Stomach (tissue), 9 donors: ENCODE measurements around the gene ACTR8. TPM values are rescaled to one million over a fixed set of nuclear protein-coding genes. Genes with fewer than 3 reads are reported as not detected.

ENCODE experiments used
- DNase-seq, 2 donors: peaks; one replicate each; pipeline versions ENCODE4 v3.0.0 to v3.0.0-alpha.2; 2013 to 2019
- H3K27ac ChIP-seq, 5 donors: fragments of 200-600 bp in 4 of 5; sonication (generic) in 4 of 5; one replicate each; pipeline ENCODE4 v1.5.1; 2013 to 2019; ENCODE audit warnings: mild to moderate bottlenecking in 1 of 5, moderate library complexity in 1 of 5
- H3K27me3 ChIP-seq, 3 donors: fragments of 200-600 bp; sonication (generic); one replicate each; pipeline ENCODE4 v1.5.1; 2017 to 2019; ENCODE audit warnings: mixed run types in 1 of 3
- H3K36me3 ChIP-seq, 4 donors: fragments of 200-600 bp; sonication (generic); 1 replicate in 3 of 4; 2 replicates in 1 of 4; pipeline ENCODE4 v1.5.1; 2016 to 2019
- H3K4me1 ChIP-seq, 4 donors: fragments of 200-600 bp; sonication (generic); one replicate each; pipeline ENCODE4 v1.5.1; 2016 to 2019
- H3K4me3 ChIP-seq, 4 donors: fragments of 200-600 bp; sonication (generic) in 3 of 4; one replicate each; pipeline ENCODE4 v1.5.1; 2016 to 2019; ENCODE audit warnings: mild to moderate bottlenecking in 1 of 4
- H3K9me3 ChIP-seq, 4 donors: fragments of 200-600 bp; sonication (generic); one replicate each; pipeline ENCODE4 v1.5.1; 2016 to 2019
- CTCF ChIP-seq, 7 experiments: fragments of 450-650 bp in 4 of 7; fragments of 200-600 bp in 3 of 7; sonication (generic) in 3 of 7; IDR thresholded peaks; one replicate each; pipeline ENCODE4 v1.5.1; 2016 to 2019; ENCODE audit warnings: antibody characterized with exemption in 7 of 7, control low read depth in 2 of 7, mild to moderate bottlenecking in 1 of 7
- EP300 ChIP-seq: sonication (generic); formaldehyde crosslinking; IDR thresholded peaks from one replicate; pipeline ENCODE4 v1.6.1; 2017; ENCODE audit warnings: antibody characterized with exemption
- POLR2A ChIP-seq, 4 donors: fragments of 450-650 bp; IDR thresholded peaks; one replicate each; pipeline ENCODE4 v1.6.1; 2016; ENCODE audit warnings: antibody characterized with exemption in 4 of 4, control low read depth in 2 of 4, mild to moderate bottlenecking in 1 of 4, moderate library complexity in 1 of 4
- POLR2AphosphoS5 ChIP-seq, 3 donors: sonication (generic); formaldehyde crosslinking; IDR thresholded peaks; one replicate each; pipeline ENCODE4 v1.6.1; 2016; ENCODE audit warnings: antibody characterized with exemption in 3 of 3
- WGBS, 5 donors: extraction: QIAGEN DNeasy Blood & Tissue Kit in 3 of 5; methylation state at CpG; one replicate each; pipeline versions ENCODE4 v1.1.5 to v1.1.7; 2013 to 2018; 5-methylcytosine and 5-hydroxymethylcytosine counted together
- intact Hi-C: fragments of 100-400 bp; cut with DNase I; formaldehyde crosslinking; loops from one replicate; pipeline ENCODE4 v1.15.1; 2023; ENCODE audit warnings: low total_unique reads
- polyA plus RNA-seq, 3 donors: library from polyadenylated mRNA; stranded (reverse); fragments of 200-250 nt; gene quantifications; one replicate each; pipeline ENCODE4 v1.2.3, GENCODE V29; 2013
- total RNA-seq, 5 donors: library from RNA; depleted of rRNA; stranded (reverse); fragments of >200 nt; gene quantifications; one replicate each; pipeline versions ENCODE4 v1.1.0 to v1.2.3, GENCODE V29; 2014 to 2016
- donor health status: healthy with polysubstance abuse.
- donor health status: Bipolar disorder and iron deficiency.
- donor health status: healthy.

ACTR8 gene
- total and polyA plus RNA-seq, 8 donors = 6.7 to 171 (median 12.9) TPM

DNA sequence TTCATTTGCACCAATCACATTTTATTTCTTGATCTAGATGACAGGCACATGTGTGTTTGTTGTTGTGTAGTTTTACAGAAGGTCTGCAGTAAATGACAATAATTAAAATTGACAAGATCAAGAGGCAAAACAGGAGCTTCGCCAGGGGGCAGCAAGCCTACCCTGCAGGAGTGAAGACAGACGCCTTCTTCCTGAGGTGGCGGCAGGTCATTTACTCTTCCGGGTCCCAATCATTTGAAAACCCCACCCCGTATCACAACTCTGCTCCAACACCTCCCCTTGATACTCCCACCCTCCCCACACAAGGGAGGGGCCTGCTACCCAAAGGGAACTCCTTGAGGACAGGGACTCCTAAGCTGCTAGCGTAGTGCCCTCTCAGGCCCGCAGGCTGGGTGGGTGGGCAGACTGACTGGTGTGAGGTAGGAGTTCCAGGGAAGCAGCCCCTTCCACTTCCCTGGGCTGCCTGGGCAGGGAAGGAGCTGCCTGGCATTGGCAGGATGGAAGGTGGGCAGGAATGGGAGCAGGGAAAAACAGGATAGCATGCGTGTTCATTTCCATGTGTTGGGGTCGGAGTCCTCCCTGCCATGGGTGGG is 48.8 kb downstream of the ACTR8 start:
- WGBS, 5 donors = 83 to 90% (median 85%) methylated on average over 9 of the region's 9 CpGs
- peak in 1 of 2 donors; percentile 23 for DNase-seq
- no peak for TF ChIP-seq EP300
- TF ChIP-seq CTCF (IDR thresholded peaks at IDR 0.05) = no peak
- Histone ChIP-seq H3K9me3 (no peaks in the 10 kb centered on the region), H3K27ac (no peak overlapping the region), H3K27me3 (no peaks in the 10 kb centered on the region), H3K4me3 (no peak overlapping the region), H3K36me3 (peaks cover 0 to 17% (median 8%) of the 10 kb centered on the region in 4 donors), H3K4me1 (no peaks in the 10 kb centered on the region)
- intact Hi-C loops = no loop called here

DNA sequence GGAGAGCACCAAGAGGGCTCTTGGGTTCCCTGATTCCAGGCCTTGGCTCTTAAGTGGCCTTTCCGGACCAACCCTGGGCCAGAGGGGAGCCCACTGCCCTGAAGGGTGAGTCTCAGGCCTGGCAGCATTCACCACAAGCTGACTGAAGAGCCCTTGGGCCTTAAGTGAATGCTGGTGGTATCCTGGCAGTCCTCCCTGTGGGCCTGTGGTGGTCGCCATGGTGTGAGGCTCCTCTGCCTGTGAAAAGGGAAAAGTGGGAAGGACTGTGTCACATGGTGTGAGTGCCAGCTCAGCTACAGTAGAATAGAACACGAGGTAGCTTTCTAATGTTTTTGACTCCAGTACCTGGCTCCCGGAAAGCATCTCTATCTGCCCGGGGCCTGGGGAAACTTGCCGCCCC is 51.0 kb downstream of the ACTR8 start:
- TF ChIP-seq EP300 (no peak), CTCF (IDR thresholded peaks at IDR 0.05) (no peak), POLR2A (IDR thresholded peaks at IDR 0.05) (no peak), POLR2AphosphoS5 (IDR thresholded peaks at IDR 0.05) (no peak)
- intact Hi-C loops = no loop called here
- peaks cover 0 to 10% (median 7%) of the 10 kb centered on the region in 4 donors for H3K36me3 ChIP-seq
- H3K27me3 ChIP-seq = no peaks in the 10 kb centered on the region
- no peak overlapping the region for H3K27ac ChIP-seq
- H3K4me3 ChIP-seq = no peak overlapping the region
- no peak for DNase-seq
- no peaks in the 10 kb centered on the region for H3K4me1 ChIP-seq
- WGBS, 5 donors = 79 to 92% (median 87%) methylated on average over 5 to 6 of the region's 6 CpGs
- no peaks in the 10 kb centered on the region for H3K9me3 ChIP-seq

- Histone ChIP-seq H3K9me3 (no peaks in the 10 kb centered on the region), H3K36me3 (peaks cover 0 to 7% (median 7%) of the 10 kb centered on the region in 4 donors), H3K27me3 (no peaks in the 10 kb centered on the region), H3K4me1 (no peaks in the 10 kb centered on the region), H3K27ac (no peak overlapping the region), H3K4me3 (no peak overlapping the region)
- no peak for DNase-seq
- 73 to 83% (median 77%) methylated on average over 2 of the region's 2 CpGs for WGBS, 5 donors
- no peak for TF ChIP-seq POLR2A (IDR thresholded peaks at IDR 0.05)
- no peak for TF ChIP-seq POLR2AphosphoS5 (IDR thresholded peaks at IDR 0.05)
- no peak for TF ChIP-seq CTCF (IDR thresholded peaks at IDR 0.05)
- TF ChIP-seq EP300 = no peak
- intact Hi-C loops = no loop called here
These were observed 52.3 kb downstream of the ACTR8 start for GRCh38 chr3:53829605-53830004.

GRCh38 chr3:53828581-53828980 is 53.4 kb downstream of the ACTR8 start:
- WGBS, 5 donors = 77 to 89% (median 81%) methylated on average over 1 of the region's 1 CpG
- Histone ChIP-seq H3K36me3 (peaks cover 0 to 10% (median 10%) of the 10 kb centered on the region in 4 donors), H3K27ac (no peak overlapping the region), H3K4me1 (no peaks in the 10 kb centered on the region), H3K27me3 (no peaks in the 10 kb centered on the region), H3K4me3 (no peak overlapping the region), H3K9me3 (no peaks in the 10 kb centered on the region)
- no peak for DNase-seq
- intact Hi-C loops = no loop called here
- TF ChIP-seq POLR2A (IDR thresholded peaks at IDR 0.05) (no peak), CTCF (IDR thresholded peaks at IDR 0.05) (no peak), POLR2AphosphoS5 (IDR thresholded peaks at IDR 0.05) (no peak), EP300 (no peak)
